Muscle layer of duodenum (tissue), 2 donors: Measurements from ENCODE around the gene MTHFD2.
"Not testable (repeated sequence)": the region's sequence is repeated elsewhere in the genome, so short reads cannot be mapped to it uniquely, and the experiment has no call there.

Experiments
- H3K27ac ChIP-seq: one replicate; pipeline ENCODE4 v1.7.0; 2013; ENCODE audit warnings: mild to moderate bottlenecking, low read length
- H3K27me3 ChIP-seq: one replicate; pipeline ENCODE4 v1.7.0; 2013; ENCODE audit warnings: low read depth, mild to moderate bottlenecking, control low read depth, low read length
- H3K36me3 ChIP-seq, 2 donors: one replicate each; pipeline ENCODE4 v1.7.0; 2013; ENCODE audit warnings: low read length in 2 of 2, control low read depth in 1 of 2, mild to moderate bottlenecking in 1 of 2; ENCODE audit not compliant: insufficient read depth in 2 of 2, control insufficient read depth in 1 of 2
- H3K4me1 ChIP-seq, 2 donors: one replicate each; pipeline ENCODE4 v1.7.0; 2013; ENCODE audit warnings: low read length in 2 of 2, mild to moderate bottlenecking in 2 of 2, control low read depth in 1 of 2, moderate library complexity in 1 of 2; ENCODE audit not compliant: insufficient read depth in 2 of 2, control insufficient read depth in 1 of 2
- H3K4me3 ChIP-seq, 2 donors: one replicate each; pipeline ENCODE4 v1.7.0; 2013; ENCODE audit warnings: low read length in 2 of 2, low read depth in 1 of 2, mild to moderate bottlenecking in 1 of 2
- H3K9me3 ChIP-seq, 2 donors: one replicate each; pipeline ENCODE4 v1.7.0; 2013; ENCODE audit warnings: low read length in 2 of 2, control low read depth in 1 of 2, mild to moderate bottlenecking in 1 of 2; ENCODE audit not compliant: control insufficient read depth in 1 of 2
- donor health status: healthy.

The MTHFD2 gene

DNA sequence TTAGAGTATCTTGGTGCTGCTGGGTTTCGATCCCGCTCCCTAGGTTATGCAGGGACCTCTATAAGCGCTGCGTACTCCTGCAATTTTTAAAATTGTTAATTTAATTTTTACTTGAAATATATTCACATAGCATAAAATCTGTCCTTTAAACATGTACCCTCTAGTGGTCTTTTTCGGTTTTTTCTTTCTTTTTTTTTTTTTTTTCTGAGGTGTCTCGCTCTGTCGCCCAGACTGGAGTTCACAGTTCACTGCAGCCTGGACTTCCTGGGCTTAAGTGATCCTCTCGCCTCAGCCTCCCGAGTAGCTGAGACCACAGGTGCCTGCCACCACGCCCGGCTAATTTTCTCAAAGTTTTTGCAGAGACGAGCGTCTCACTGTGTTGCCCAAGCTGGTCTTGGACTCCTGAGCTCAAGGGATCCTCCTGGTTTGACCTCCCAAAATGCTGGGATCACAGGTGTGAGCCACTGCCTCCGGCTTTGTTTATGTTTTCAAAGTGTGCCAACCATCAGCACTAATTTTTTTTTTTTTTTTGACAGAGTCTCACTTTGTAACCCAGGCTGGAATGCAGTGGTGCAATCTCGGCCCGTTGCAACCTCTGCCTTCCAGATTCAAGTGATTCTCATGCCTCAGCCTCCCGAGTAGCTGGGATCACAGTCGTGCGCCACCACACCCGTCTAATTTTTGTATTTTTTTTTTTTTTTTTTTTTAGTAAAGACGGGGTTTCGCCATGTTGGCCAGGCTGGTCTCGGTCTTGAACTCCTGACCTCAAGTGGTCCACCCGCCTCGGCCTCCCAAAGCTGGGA, 19.2 kb upstream of the MTHFD2 start:
- no peak overlapping the region for H3K27ac ChIP-seq
- no peaks in the 10 kb centered on the region for H3K9me3 ChIP-seq
- H3K36me3 ChIP-seq, result peaks cover 0 to 4% of the 10 kb centered on the region in 2 donors
- no peaks in the 10 kb centered on the region for H3K27me3 ChIP-seq
- peak overlapping the region; percentile 72 to 89 for H3K4me3 ChIP-seq
- H3K4me1 ChIP-seq, result peaks cover 0 to 22% of the 10 kb centered on the region in 2 donors

DNA sequence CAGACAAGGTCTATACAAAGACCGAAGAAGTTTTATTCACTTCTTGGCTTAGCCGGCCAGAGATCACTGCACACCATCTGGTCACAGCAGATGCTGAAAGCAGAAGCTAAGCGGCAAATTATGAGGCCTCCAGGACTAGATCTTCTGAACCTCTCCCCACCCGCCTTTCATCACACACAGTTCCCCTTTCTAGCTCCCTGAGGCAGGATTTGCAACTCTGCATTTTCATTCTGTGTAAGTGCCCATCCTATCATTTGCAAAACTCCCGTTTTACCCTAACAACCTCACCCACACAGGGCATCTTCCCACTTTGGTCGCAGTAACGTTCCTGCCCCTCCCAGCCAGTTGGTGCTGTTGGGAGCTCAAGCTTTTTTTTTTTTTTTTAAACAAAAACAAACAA, 16.7 kb upstream of the MTHFD2 start:
- Histone ChIP-seq H3K36me3 (peaks cover 0 to 4% of the 10 kb centered on the region in 2 donors), H3K27ac (no peak overlapping the region), H3K4me3 (no peak overlapping the region), H3K4me1 (peaks cover 0 to 10% of the 10 kb centered on the region in 2 donors), H3K27me3 (no peaks in the 10 kb centered on the region), H3K9me3 (no peaks in the 10 kb centered on the region)

DNA sequence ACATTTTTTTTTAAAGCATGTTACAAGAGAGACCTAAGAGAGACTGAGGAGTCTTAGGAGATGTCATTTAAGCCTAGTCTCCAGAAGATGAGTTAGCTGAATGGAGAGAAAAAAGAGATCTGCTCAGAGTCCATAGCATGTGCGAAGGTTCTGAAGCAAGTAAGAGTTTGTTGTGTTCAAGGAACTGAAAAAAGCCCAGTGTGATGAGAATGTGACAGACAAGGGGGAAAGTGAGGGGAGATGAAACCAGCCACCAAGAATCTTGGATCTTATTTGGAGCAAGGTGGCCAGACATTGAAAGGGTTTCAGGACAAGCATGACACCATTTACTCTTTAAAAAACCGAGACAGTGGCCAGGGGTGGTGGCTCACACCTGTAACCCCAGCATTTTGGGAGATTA, 14.5 kb upstream of the MTHFD2 start:
- no peaks in the 10 kb centered on the region for H3K27me3 ChIP-seq
- no peaks in the 10 kb centered on the region for H3K36me3 ChIP-seq
- no peak overlapping the region for H3K4me3 ChIP-seq
- no peaks in the 10 kb centered on the region for H3K9me3 ChIP-seq
- no peaks in the 10 kb centered on the region for H3K4me1 ChIP-seq
- H3K27ac ChIP-seq, result no peak overlapping the region

DNA sequence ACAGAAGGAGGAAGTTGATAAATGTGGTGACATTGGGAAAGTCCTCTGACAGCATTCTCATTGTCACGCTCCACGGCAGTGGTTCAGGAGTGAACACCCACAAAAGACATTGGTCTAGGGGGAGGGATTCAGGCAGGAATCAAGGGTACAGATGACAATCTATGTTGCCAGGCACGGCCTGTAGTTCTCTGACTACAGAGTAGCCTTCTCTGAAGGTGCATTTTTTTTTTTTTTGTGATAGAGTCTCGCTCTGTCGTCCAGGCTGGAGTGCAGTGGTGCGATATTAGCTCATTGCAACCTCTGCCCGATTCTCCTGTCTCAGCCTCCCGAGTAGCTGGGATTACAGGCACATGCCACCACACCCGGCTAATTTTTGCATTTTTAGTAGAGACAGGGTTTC, 12.4 kb upstream of the MTHFD2 start:
- Histone ChIP-seq H3K4me1 (no peaks in the 10 kb centered on the region), H3K36me3 (no peaks in the 10 kb centered on the region), H3K4me3 (no peak overlapping the region), H3K27ac (no peak overlapping the region), H3K27me3 (no peaks in the 10 kb centered on the region), H3K9me3 (no peaks in the 10 kb centered on the region)

DNA sequence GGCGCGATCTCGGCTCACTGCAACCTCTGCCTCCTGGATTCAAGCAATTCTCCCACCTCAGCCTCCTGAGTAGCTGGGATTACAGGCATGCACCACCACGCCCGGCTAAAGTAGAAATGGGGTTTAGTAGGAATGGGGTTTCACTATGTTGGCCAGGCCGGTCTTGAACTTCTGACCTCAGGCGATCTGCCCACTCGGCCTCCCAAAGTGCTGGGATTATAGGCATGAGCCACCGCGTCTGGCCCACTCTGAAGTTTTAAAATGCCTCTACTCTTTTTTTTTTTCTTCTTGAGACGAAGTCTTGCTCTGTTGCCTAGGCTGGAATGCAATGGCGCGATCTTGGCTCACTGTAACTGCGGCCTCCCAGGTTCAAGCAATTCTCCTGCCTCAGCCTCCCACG, 11.7 kb upstream of the MTHFD2 start:
- H3K36me3 ChIP-seq, H3K4me1 ChIP-seq, H3K4me3 ChIP-seq, H3K27me3 ChIP-seq, H3K27ac ChIP-seq, H3K9me3 ChIP-seq: not testable (repeated sequence)

DNA sequence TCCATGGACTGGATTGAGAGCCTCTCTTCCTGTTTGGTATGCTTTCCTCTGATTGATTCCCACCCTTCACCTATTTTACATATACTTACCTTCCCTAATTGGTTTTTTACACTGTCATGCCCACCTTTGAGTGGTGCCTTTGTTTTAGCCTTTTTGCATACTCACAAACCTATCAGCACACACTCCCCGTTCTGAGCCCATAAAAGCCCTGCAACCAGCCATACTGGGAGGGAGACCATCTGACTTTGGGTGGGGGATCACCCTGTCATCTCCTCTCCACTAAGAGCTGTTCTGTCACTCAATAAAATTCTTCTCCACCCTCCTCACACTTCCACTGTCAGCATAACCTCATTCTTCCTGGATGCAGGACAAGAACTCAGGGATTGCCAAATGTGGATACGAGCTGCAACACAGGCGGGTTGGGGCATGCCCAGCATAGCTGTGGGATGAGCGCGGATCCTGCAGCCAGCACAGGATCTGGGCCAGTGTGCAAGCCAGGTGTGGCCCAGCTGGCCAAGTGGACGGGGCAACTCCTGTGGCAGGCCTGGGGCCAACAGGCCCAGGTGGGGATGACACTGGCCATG, 10.3 kb upstream of the MTHFD2 start:
- Histone ChIP-seq H3K36me3 (no peaks in the 10 kb centered on the region), H3K27me3 (no peaks in the 10 kb centered on the region), H3K4me1 (no peaks in the 10 kb centered on the region), H3K9me3 (no peaks in the 10 kb centered on the region), H3K27ac (no peak overlapping the region), H3K4me3 (no peak overlapping the region)

DNA sequence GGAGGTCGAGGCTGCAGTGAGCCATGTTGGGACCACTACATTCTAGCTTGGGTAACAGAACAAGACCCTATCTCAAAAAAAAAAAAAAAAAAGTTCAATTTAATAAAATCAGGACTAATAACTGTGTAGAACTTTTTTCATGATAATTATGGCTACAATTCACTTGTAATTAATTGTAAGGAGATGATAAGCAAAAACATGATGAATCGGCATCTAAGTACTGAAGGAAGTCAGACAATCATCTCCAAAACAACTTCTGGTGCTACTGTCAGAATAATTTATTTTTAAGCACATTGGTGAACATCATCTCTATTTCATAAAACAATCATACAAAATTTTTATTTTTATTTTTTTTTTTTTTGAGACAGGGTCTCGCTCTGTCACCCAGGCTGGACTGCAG, 9.7 kb upstream of the MTHFD2 start:
- no peak overlapping the region for H3K27ac ChIP-seq
- H3K27me3 ChIP-seq, result no peaks in the 10 kb centered on the region
- no peaks in the 10 kb centered on the region for H3K4me1 ChIP-seq
- H3K4me3 ChIP-seq, result no peak overlapping the region
- no peaks in the 10 kb centered on the region for H3K36me3 ChIP-seq
- H3K9me3 ChIP-seq, result no peaks in the 10 kb centered on the region

DNA sequence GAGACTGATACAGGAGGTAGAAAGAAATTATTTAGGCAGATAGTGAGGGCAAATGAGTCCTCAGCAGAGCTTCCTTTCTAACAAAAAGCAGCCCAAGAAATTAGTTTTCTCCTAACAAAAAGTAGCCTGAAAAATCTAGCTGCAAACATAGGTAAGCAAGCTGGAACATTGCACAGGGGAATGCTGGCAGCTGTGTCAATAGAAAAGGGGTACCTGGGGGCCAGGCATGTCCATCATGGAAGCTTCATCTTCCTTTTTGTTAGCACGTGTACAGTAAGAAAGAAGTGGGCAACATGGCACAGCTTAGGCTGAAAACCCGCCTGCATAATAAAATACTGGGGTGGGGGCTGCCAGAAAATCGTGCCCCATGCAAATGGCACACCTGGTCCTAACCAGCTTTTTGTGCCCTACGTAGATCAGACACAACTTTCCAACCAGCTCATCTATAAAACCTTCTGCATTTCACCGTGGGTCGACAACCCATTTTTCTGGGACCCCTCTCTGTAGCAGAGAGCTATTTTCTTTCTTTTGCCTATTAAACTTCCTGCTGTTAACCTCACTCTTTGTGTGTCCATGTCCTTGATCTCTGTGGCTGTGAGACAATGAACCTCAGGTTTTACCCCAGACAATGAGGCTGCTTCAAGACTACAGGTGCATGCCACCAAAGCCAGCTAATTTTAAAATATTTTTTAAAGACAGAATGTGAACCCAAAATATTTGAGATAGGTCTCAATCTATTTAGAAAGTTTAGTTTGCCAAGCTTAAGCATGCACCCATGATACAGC, 6.6 kb upstream of the MTHFD2 start:
- Histone ChIP-seq H3K27me3 (no peaks in the 10 kb centered on the region), H3K4me3 (no peak overlapping the region), H3K9me3 (no peaks in the 10 kb centered on the region)

DNA sequence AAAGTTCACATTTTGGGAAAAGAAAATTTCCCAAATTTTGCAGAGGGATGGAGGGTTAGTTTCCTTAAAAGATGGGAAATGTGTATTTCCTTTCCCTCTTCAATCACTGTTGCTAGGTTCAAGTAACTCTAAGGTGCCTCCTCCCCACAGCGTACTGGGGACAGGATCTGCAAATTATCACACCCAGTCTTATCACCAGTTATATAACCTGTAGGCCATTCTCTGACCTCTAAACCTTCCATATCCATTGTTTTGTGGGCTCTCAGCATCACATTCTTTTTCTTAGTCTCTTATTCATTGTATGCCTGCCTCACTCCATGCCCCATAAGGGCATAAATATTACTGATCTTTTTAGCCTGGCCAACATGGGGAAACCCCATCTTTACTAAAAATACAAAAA, 3.6 kb upstream of the MTHFD2 start:
- no peaks in the 10 kb centered on the region for H3K9me3 ChIP-seq
- peaks cover 0 to 11% of the 10 kb centered on the region in 2 donors for H3K4me1 ChIP-seq
- H3K27ac ChIP-seq, result no peak overlapping the region
- no peaks in the 10 kb centered on the region for H3K36me3 ChIP-seq
- H3K4me3 ChIP-seq, result no peak overlapping the region
- H3K27me3 ChIP-seq, result no peaks in the 10 kb centered on the region

More for the DNA sequence above, 6.6 kb upstream of the MTHFD2 start:
- no peak overlapping the region for H3K27ac ChIP-seq
- H3K4me1 ChIP-seq, result no peaks in the 10 kb centered on the region
- H3K36me3 ChIP-seq, result no peaks in the 10 kb centered on the region

DNA sequence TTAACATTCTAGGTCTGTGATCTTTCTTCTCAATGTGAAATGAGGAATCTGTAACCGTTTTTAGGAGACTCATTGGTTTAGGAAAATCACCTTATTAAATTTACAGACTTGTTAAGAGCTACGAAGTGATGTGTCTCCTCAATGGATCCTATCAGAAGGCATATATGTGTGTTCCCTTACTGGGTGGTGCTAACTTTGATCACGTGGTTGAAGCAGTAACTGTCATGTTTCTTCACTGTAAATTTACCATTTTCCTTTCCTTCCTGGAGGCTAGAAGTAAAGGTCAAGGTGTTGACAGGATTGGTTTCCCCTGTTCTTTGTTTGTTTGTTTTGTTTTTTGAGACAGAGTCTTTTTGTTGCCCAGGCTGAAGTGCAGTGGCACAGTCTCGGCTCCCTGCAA, 1.4 kb upstream of the MTHFD2 start:
- Histone ChIP-seq H3K4me3 (no peak overlapping the region), H3K27ac (no peak overlapping the region)

DNA sequence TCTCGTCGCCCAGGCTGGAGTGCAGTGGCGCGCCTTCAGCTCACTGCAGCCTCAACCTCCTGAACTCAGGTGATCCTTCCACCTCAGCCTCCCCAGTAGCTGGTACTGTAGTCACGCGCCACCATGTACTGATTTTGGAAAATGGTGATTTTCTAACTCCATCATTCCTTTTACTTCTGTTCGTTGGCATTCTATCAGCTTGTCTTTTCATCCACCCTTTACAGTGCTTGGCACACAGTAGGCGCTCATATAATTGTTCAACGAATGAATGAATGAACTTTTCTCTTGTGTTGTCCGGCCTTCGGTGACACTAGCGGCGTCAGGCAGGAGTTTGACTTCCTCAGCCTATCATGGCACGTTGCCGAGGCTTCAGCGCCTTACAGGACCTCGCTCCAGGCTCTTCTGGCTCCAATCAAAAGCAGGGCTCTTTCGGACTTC, 373 bp upstream of the MTHFD2 start:
- Histone ChIP-seq H3K4me3 (peak overlapping the region; percentile 49 to 88), H3K27me3 (no peaks in the 10 kb centered on the region), H3K4me1 (peaks cover 0 to 15% of the 10 kb centered on the region in 2 donors), H3K36me3 (no peaks in the 10 kb centered on the region), H3K27ac (no peak overlapping the region), H3K9me3 (no peaks in the 10 kb centered on the region)

More for the DNA sequence above, 1.4 kb upstream of the MTHFD2 start:
- H3K36me3 ChIP-seq, result no peaks in the 10 kb centered on the region
- peaks cover 0 to 15% of the 10 kb centered on the region in 2 donors for H3K4me1 ChIP-seq
- no peaks in the 10 kb centered on the region for H3K9me3 ChIP-seq
- no peaks in the 10 kb centered on the region for H3K27me3 ChIP-seq
